Astrocyte (in vitro differentiated cells and primary cell): ENCODE results near the gene VEGFD.

Experiments
- CTCF ChIP-seq: IDR thresholded peaks from 2 replicates; pipeline ENCODE4 v1.5.1; 2011; ENCODE audit warnings: low read depth, mild to moderate bottlenecking, inconsistent platforms, low read length, moderate library complexity; ENCODE audit not compliant: insufficient read depth
- EZH2 ChIP-seq: IDR thresholded peaks from 2 replicates; pipeline ENCODE4 v1.6.1; 2012; ENCODE audit warnings: mild to moderate bottlenecking, low read length, inconsistent platforms; ENCODE audit not compliant: insufficient read depth

DNA sequence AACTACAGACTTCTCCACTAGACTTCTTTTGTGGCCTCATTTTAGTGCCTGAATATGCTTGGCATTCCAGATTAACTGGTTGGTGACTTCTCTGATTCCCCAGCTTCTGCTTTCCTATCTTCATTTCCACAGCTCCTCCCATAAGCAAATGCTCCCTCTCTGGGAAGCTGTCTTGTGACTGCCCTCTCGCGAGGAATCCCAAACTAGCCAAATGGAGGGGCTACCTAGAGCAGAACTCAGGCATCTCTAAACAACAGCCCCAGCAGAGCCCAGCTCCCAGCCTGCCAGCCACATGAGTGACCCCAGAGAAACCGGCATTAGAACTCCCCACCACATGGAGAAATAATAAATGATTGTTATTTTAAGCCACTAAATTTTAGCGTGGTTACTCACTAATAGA lies 7.6 kb upstream of the VEGFD start:
- TF ChIP-seq CTCF (no peak), EZH2 (no peak)
